ENCODE results near the gene APBB1. TPM values are rescaled to one million over a fixed set of nuclear protein-coding genes. Genes with fewer than 3 reads are reported as not detected.

APBB1 gene
- total and polyA plus RNA-seq, 2 of the 4 experiments (the other 2 are of a cell fraction), result 39.4 to 44.1 TPM

DNA sequence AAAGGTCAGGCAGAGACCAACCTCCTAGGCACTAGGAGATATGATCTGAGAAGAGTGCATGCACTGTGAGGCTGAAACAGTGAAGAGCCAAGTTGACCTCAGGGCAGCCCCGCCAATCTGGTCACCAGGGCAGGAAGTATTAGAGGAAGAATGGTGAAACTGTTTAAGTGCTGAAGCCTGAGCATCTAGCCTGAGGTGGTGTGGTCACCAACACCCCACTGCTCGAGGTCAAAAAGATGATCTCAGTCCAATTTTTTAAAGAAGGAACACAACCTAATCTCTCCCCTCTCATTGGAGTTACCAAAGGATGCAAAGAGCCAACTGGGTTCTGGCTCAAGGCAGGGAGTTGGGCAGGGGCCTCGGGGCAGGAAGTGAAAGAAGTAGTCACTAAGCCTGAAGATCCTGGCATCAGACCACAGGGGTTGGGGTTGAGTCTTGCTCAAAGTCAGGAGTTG is 4.0 kb downstream of the APBB1 start:
- no peak overlapping the region for H2AK9ac ChIP-seq (replicated peaks; ENCODE audit: low read depth, low read length, poor library complexity)
- WGBS, 2 experiments (ENCODE audit: extremely low coverage in 2 of 2, insufficient read length in 1 of 2), result 100% methylated on average over 1 of the region's 3 CpGs; no CpG with 5 or more reads in 1 of the 2 experiments
- H2BK15ac ChIP-seq (ENCODE audit: low read depth, low read length), result no peak overlapping the region
- no peak overlapping the region for H2BK20ac ChIP-seq (ENCODE audit: low read depth, low read length)
- DNase-seq (no peak), ATAC-seq (ENCODE audit: low read depth) (no peak)
- POLR2A ChIA-PET (ENCODE audit: unreplicated experiment), result no interaction called here
- H3K9me1 ChIP-seq (ENCODE audit: insufficient read depth, low read length), result peaks cover 27% of the 10 kb centered on the region
- CTCF ChIA-PET, result no interaction called here
- H3K56ac ChIP-seq (ENCODE audit: extremely low read depth, insufficient read depth, low read length), result no peak overlapping the region
- no peak overlapping the region for H3K23ac ChIP-seq (ENCODE audit: low read depth, low read length)
- no TSS peak for BruUV-seq (replicated peaks)
- intact Hi-C loops (cut with micrococcal nuclease) (no loop called here), in situ Hi-C loops (cut with MboI; ENCODE audit: low sequenced_read_pairs) (no loop called here), dilution Hi-C loops (cut with HindIII; ENCODE audit: low sequenced_read_pairs, unreplicated experiment) (no loop called here)
- no peak overlapping the region for H3K9ac ChIP-seq (ENCODE audit: low read depth, low read length)
- no peak overlapping the region for H2AK5ac ChIP-seq (ENCODE audit: low read depth, low read length)
- peaks cover 37% of the 10 kb centered on the region for H4K20me1 ChIP-seq (ENCODE audit: insufficient read depth, low read length)
- no peak overlapping the region for H3K27ac ChIP-seq (ENCODE audit: insufficient read depth, low read length)
- H3K9me3 ChIP-seq (ENCODE audit: control insufficient read depth, insufficient read depth, low read length), result no peaks in the 10 kb centered on the region
- H3K18ac ChIP-seq (ENCODE audit: low read depth, low read length), result no peak overlapping the region
- peak overlapping the region; percentile 48; the same call in 1 of the 2 replicates for H3K14ac ChIP-seq (replicated peaks; ENCODE audit: low read depth, low read length)
- TF ChIP-seq MAFK (IDR thresholded peaks at IDR 0.05; ENCODE audit: low read depth, low read length) (no peak), RCOR1 (IDR thresholded peaks at IDR 0.05; ENCODE audit: insufficient replicate concordance, low read length) (no peak), MAZ (IDR thresholded peaks at IDR 0.05; ENCODE audit: borderline replicate concordance, low read depth, low read length) (no peak), POLR2A (IDR thresholded peaks at IDR 0.05; ENCODE audit: low read depth, low read length) (no peak), FOS (IDR thresholded peaks at IDR 0.05; ENCODE audit: low read depth, low read length) (no peak), NFE2L2 (IDR thresholded peaks at IDR 0.05; ENCODE audit: low read depth, low read length) (no peak), RFX5 (IDR thresholded peaks at IDR 0.05; ENCODE audit: low read depth, low read length) (no peak), CHD1 (IDR thresholded peaks at IDR 0.05; ENCODE audit: low read depth, low read length) (no peak), CTCF (conservative IDR thresholded peaks at IDR 0.05; ENCODE audit: low read depth, low read length) (no peak), RAD21 (IDR thresholded peaks at IDR 0.05; ENCODE audit: low read length) (no peak), CEBPB (IDR thresholded peaks at IDR 0.05; ENCODE audit: low read depth, low read length) (no peak), BHLHE40 (IDR thresholded peaks at IDR 0.05; ENCODE audit: low read depth, low read length) (no peak), SMC3 (IDR thresholded peaks at IDR 0.05; ENCODE audit: low read depth, low read length) (no peak), MXI1 (IDR thresholded peaks at IDR 0.05; ENCODE audit: borderline replicate concordance, low read depth, low read length) (no peak)
- TF ChIP-seq, protein P1, sequence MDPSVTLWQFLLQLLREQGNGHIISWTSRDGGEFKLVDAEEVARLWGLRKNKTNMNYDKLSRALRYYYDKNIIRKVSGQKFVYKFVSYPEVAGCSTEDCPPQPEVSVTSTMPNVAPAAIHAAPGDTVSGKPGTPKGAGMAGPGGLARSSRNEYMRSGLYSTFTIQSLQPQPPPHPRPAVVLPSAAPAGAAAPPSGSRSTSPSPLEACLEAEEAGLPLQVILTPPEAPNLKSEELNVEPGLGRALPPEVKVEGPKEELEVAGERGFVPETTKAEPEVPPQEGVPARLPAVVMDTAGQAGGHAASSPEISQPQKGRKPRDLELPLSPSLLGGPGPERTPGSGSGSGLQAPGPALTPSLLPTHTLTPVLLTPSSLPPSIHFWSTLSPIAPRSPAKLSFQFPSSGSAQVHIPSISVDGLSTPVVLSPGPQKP (IDR thresholded peaks at IDR 0.05; ENCODE audit: borderline replicate concordance, low read depth, low read length), result no peak
- TF ChIP-seq, protein P2, sequence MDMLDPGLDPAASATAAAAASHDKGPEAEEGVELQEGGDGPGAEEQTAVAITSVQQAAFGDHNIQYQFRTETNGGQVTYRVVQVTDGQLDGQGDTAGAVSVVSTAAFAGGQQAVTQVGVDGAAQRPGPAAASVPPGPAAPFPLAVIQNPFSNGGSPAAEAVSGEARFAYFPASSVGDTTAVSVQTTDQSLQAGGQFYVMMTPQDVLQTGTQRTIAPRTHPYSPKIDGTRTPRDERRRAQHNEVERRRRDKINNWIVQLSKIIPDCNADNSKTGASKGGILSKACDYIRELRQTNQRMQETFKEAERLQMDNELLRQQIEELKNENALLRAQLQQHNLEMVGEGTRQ (IDR thresholded peaks at IDR 0.05; ENCODE audit: low read depth, low read length), result no peak
- H2AFZ ChIP-seq (replicated peaks; ENCODE audit: low read length, poor library complexity), result no peak overlapping the region
- H2BK5ac ChIP-seq (ENCODE audit: low read depth, low read length, poor library complexity, severe bottlenecking), result no peak overlapping the region
- H2BK120ac ChIP-seq (ENCODE audit: low read depth, low read length), result no peak overlapping the region
- H3K4me1 ChIP-seq (ENCODE audit: control insufficient read depth, insufficient read depth, low read length), result peaks cover 7% of the 10 kb centered on the region
- H3K4me3 ChIP-seq (ENCODE audit: insufficient read depth, low read depth, low read length), result no peak overlapping the region
- no peaks in the 10 kb centered on the region for H3K27me3 ChIP-seq (ENCODE audit: control insufficient read depth, insufficient read depth, low read length)
- no peak overlapping the region for H3K4me2 ChIP-seq (ENCODE audit: low read depth, low read length)
- peaks cover 26 to 66% of the 10 kb centered on the region in 2 experiments for H3K79me1 ChIP-seq (ENCODE audit: low read depth in 1 of 2, low read length in 2 of 2)
- H4K8ac ChIP-seq (ENCODE audit: low read depth in 2 of 2, low read length in 2 of 2), result no peak overlapping the region
- H3K4ac ChIP-seq (ENCODE audit: low read depth, low read length), result no peak overlapping the region
- no peak overlapping the region for H4K91ac ChIP-seq (ENCODE audit: insufficient read depth, low read depth, low read length)
- H4K5ac ChIP-seq (ENCODE audit: low read depth, low read length), result no peak overlapping the region
- peaks cover 10% of the 10 kb centered on the region; the same call in 1 of the 2 replicates for H3K36me3 ChIP-seq (ENCODE audit: control insufficient read depth, insufficient read depth, low read length)
